EH (cell line): ENCODE measurements around the gene RYR2.

Experiments
- DNase-seq: peaks from one replicate; pipeline ENCODE4 v3.0.0-alpha.2; 2015; ENCODE audit warnings: low read depth

Gene RYR2

GRCh38 chr1:237041795-237042525, at the start of gene RYR2:
Gene RYR2, plus strand, starts transcription at chr1:237042184. Its CDS starts 338 bp downstream, at chr1:237042522.
- DNase-seq = no peak

- DNase-seq = no peak
These were observed 49.5 kb upstream of the RYR2 start for GRCh38 chr1:236992449-236992848.

GRCh38 chr1:236994450-236994849, 47.5 kb upstream of the RYR2 start:
- DNase-seq = no peak

GRCh38 chr1:236997361-236997760, 44.6 kb upstream of the RYR2 start:
- DNase-seq = no peak

- no peak for DNase-seq
These were observed 44.1 kb upstream of the RYR2 start for GRCh38 chr1:236997882-236998281.

- no peak for DNase-seq
These were observed 43.4 kb upstream of the RYR2 start for GRCh38 chr1:236998546-236998945.

- DNase-seq = no peak
These were observed 41.8 kb upstream of the RYR2 start for GRCh38 chr1:237000191-237000590.

- DNase-seq = no peak
These were observed 38.5 kb upstream of the RYR2 start for GRCh38 chr1:237003516-237003915.

- DNase-seq = no peak
These were observed 37.9 kb upstream of the RYR2 start, which contains the start of gene MT1HL1 for GRCh38 chr1:237004116-237004515. Gene MT1HL1, minus strand, starts transcription at chr1:237004441. Its CDS starts 69 bp downstream, at chr1:237004372.

GRCh38 chr1:237005674-237006073, 36.3 kb upstream of the RYR2 start:
- DNase-seq = no peak

- DNase-seq = no peak
These were observed 34.7 kb upstream of the RYR2 start for GRCh38 chr1:237007147-237007881.

- DNase-seq = no peak
These were observed 32.4 kb upstream of the RYR2 start for GRCh38 chr1:237009611-237010010.

GRCh38 chr1:237011432-237011831, 30.6 kb upstream of the RYR2 start:
- DNase-seq = no peak

GRCh38 chr1:237012361-237012760, 29.6 kb upstream of the RYR2 start:
- no peak for DNase-seq

GRCh38 chr1:237012788-237013383, 29.1 kb upstream of the RYR2 start:
- DNase-seq = no peak

GRCh38 chr1:237013608-237014007, 28.4 kb upstream of the RYR2 start:
- DNase-seq = no peak

- DNase-seq = no peak
These were observed 25.4 kb upstream of the RYR2 start for GRCh38 chr1:237016626-237017025.

GRCh38 chr1:237018896-237019295, 23.1 kb upstream of the RYR2 start:
- no peak for DNase-seq

GRCh38 chr1:237025358-237026074, 16.5 kb upstream of the RYR2 start:
- DNase-seq = no peak

GRCh38 chr1:237029240-237029639, 12.7 kb upstream of the RYR2 start:
- DNase-seq = no peak

GRCh38 chr1:237029850-237030535, 12.0 kb upstream of the RYR2 start:
- DNase-seq = no peak

GRCh38 chr1:237031480-237031879, 10.5 kb upstream of the RYR2 start:
- peak; percentile 9 for DNase-seq
